LNCaP clone FGC (cell line): Measurements from ENCODE around the gene ITGAV.

Experiments used
- DNase-seq: peaks from one replicate; pipeline ENCODE4 v3.0.0-alpha.2; 2011; ENCODE audit warnings: low read depth
- H3K4me3 ChIP-seq: 2 replicates; pipeline ENCODE4 v1.5.1; 2011; ENCODE audit warnings: mild to moderate bottlenecking, low read depth, low read length, control low read depth
- TF ChIP-seq, protein P1 (sequence below): IDR thresholded peaks from 2 replicates; pipeline ENCODE4 v1.5.1; 2012; ENCODE audit warnings: mild to moderate bottlenecking; ENCODE audit not compliant: control insufficient read depth, insufficient read depth; ENCODE audit errors: extremely low read depth

ITGAV gene

DNA sequence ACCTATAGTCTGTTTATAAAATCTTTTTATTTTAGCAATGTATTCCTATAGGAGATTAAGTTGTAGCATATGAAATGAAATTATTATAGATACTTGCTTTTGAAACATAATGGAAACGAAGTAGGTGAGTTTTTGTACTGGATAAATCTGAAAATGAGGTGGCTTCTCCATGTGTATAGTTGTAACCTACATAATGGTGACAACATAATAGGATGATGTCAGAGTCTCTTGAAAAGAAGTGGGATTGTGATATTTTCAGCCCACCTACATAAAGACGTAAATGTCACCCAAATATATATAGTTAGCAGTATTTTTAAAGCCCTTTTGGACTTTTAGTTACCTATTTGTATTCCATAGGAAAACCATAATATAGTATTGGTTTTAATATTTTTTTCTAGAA is 138.8 kb downstream of the ITGAV start:
- no peak for DNase-seq
- H3K4me3 ChIP-seq = no peak overlapping the region
- TF ChIP-seq, protein P1, sequence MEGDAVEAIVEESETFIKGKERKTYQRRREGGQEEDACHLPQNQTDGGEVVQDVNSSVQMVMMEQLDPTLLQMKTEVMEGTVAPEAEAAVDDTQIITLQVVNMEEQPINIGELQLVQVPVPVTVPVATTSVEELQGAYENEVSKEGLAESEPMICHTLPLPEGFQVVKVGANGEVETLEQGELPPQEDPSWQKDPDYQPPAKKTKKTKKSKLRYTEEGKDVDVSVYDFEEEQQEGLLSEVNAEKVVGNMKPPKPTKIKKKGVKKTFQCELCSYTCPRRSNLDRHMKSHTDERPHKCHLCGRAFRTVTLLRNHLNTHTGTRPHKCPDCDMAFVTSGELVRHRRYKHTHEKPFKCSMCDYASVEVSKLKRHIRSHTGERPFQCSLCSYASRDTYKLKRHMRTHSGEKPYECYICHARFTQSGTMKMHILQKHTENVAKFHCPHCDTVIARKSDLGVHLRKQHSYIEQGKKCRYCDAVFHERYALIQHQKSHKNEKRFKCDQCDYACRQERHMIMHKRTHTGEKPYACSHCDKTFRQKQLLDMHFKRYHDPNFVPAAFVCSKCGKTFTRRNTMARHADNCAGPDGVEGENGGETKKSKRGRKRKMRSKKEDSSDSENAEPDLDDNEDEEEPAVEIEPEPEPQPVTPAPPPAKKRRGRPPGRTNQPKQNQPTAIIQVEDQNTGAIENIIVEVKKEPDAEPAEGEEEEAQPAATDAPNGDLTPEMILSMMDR = no peak
